ENCODE measurements around the gene VWA3B.

DNA sequence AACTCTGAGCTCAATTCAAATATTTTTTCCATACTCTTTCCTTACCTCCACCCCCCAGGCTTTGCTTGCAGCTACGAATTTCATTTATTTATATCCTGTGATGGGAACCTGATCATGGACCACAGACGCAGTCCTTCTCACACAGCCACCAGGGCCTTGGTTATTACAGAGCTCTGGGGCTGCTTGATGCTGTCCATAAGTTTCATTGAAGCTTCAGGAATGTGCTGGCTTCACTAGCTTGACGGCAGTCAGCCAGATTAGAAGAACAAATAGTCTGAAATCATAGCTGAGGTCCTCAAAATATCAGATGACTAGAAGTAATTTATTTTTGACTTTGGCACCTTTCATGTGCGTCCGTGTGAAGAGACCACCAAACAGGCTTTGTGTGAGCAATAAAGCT lies 104.9 kb downstream of the VWA3B start:
- TF ChIP-seq CTCF (IDR thresholded peaks at IDR 0.05; ENCODE audit: insufficient read depth, low read length, poor library complexity, severe bottlenecking) (no peak), EZH2phosphoT487 (conservative IDR thresholded peaks at IDR 0.05; ENCODE audit: low read length) (no peak)
